Activated naive CD4-positive, alpha-beta T cell treated with Interleukin-2 at 50 U/mL for 16 hours (primary cell): ENCODE results near the gene EPB41L4A.

Source experiments
- DNase-seq: peaks from one replicate; pipeline ENCODE4 v3.0.0-alpha.2; 2020

The EPB41L4A gene

DNA sequence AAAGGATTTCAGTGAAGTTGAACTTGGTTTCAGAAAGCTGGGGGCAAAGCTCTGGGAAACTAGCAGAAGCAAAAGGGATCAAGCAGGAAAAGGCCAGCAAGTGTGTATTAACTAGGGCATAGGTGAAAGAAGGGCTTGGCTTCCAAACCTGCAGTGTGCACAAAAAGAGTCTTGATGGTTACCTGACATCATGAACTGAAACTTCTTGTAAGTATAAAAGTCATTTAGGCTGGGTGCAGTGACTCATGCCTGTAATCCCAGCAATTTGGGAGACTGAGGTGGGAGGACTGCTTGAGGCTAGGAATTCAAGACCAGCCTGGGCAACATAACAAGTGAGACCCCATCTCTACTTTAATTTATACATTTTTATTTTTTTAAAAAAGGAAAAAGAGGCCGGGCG, 216.4 kb downstream of the EPB41L4A start:
- no peak for DNase-seq

DNA sequence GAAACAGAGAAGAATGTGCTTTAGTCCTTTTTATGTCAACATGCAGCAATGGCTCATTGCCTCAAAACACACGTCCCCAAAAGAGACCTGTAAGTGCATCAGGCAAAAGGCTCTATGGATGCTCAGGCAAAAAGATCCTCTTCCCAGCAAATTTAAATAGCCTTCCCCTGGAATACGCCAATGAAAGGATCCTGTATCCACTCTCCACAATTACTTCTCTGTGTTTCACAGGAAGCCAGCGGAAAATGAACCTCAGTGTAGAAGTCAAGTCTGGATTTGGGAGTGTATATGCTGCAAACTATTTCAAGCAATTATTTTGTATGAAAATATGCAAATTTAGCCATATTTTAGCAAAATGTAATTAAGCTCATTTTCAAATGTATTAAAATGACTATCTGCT, 217.9 kb downstream of the EPB41L4A start:
- DNase-seq, result no peak

GRCh38 chr5:112200131-112200530, 218.9 kb downstream of the EPB41L4A start:
- no peak for DNase-seq

GRCh38 chr5:112196584-112196983, 222.5 kb downstream of the EPB41L4A start:
- DNase-seq, result no peak

- DNase-seq, result no peak
Observed at GRCh38 chr5:112195924-112196323, 223.2 kb downstream of the EPB41L4A start.

- DNase-seq, result no peak
Observed at GRCh38 chr5:112192866-112193265, 226.2 kb downstream of the EPB41L4A start.

GRCh38 chr5:112192072-112192471, 227.0 kb downstream of the EPB41L4A start:
- DNase-seq, result no peak

GRCh38 chr5:112189391-112189790, 229.7 kb downstream of the EPB41L4A start:
- DNase-seq, result no peak

DNA sequence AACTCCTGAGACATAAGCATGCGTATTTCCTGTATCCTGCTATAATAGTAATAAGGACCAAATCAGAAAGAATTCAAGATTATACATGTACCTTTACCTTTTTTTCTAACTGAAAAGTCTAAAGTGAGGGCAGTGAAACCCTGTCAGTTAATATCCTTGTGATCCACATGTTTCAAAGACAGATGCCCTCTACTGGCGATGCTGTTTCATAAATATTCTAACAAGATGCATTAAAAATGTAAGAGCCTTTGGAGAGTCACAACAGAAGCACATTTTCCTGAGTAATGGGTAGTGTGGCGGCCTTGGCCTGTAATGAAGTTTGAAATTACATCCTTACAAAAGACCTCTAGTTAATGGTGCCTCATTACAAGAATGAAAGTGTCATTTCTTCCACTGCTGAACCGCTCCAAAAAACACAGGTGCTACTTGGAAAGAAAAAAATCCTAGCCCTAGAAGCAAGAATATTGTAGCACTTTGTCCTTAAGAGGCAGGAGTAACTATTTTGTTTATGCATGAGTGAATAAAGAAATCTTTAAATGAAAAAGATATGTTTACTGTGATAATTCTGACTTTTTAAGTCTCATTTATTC, 232.6 kb downstream of the EPB41L4A start:
- DNase-seq, result no peak

DNA sequence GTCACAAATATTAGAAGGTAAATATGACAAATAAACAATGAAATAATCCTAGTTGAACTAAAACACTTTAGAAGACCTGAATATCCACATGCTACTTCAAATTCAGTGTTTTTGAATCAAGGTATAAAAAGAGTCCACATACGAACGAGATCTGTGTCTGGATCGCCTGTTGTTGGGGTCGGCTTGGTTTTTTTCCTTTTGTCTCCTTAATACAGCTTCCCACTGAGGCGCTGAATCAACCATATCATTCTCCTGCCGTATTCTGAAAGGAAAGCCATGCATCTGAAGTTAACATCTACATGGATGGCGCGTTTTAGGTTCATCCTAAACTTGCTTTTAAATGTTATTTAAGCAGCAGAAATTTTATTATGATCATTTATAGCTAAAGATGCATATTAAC, 235.2 kb downstream of the EPB41L4A start:
- no peak for DNase-seq

DNA sequence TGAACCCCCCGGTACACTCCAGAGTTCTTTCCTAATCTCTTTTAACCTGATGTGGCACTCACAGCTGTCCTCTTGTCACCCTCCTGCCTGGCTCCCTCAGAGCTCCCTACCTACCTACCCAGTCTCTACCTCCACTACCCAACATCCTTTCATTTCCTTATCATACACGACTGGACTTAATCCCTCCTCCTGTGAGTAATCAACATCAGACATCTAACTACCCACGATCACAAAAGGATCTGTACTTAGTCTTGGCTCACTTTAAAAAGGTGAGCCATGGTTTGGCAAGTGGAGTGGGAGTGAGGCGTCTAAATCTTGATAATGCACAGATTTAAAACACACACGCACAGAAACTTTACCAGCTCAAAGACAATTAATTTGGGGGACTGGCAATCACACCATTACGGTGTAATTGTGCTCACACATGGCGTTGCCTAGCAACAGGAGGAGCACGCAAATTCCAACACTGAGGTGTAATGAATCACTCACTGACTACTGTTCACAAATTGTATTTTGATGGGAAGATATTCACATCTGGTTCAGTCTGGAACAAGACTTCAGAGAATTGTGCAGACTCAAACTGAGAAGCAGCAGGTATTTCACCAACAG, 235.9 kb downstream of the EPB41L4A start:
- DNase-seq, result no peak

GRCh38 chr5:112179290-112179689, 239.8 kb downstream of the EPB41L4A start:
- DNase-seq, result no peak

GRCh38 chr5:112174959-112175594, 244.0 kb downstream of the EPB41L4A start:
- DNase-seq, result peak; percentile 15

GRCh38 chr5:112165897-112166737, 253.0 kb downstream of the EPB41L4A start:
- no peak for DNase-seq

GRCh38 chr5:112165399-112165798, 253.7 kb downstream of the EPB41L4A start:
- no peak for DNase-seq

DNA sequence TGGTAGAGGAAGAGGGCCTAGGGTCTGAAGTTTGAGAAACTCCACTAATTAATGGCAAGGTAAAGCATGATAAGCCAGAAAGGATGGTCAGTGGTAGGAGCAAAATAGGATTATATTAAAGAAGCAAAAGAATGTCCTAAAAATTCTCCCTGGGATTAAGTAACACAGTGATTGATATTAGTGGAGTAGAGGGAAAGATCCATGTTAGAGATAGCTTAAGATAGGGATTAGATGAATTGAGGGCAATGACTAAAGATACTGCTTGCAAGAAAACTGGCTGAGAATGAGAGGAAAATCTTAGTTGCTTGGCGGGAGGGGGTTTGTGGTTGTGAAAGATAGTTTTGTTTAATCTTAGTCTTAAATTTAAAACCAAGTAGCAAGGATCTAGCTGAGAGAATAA, 255.6 kb downstream of the EPB41L4A start:
- DNase-seq, result no peak

DNA sequence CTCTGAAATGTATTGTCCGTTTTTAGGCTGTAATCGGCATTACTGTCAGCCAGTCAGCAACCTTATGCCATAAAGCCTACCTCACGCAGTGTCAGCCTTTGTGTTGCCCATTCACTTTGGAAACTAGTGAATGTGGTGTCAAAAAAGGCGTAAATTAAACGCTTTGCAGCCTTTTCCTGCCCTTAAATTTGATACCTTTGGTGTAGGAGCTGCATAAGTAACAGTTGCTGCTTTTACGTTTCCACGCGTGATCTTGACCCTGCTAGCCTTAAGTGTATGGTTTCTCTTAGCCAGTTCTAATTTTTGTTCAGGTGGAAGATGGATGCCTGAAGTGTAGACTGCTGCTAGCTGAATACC, 257.7 kb downstream of the EPB41L4A start:
- no peak for DNase-seq

- peak; percentile 94 for DNase-seq
Observed at GRCh38 chr5:112160652-112161391, 258.3 kb downstream of the EPB41L4A start.

DNA sequence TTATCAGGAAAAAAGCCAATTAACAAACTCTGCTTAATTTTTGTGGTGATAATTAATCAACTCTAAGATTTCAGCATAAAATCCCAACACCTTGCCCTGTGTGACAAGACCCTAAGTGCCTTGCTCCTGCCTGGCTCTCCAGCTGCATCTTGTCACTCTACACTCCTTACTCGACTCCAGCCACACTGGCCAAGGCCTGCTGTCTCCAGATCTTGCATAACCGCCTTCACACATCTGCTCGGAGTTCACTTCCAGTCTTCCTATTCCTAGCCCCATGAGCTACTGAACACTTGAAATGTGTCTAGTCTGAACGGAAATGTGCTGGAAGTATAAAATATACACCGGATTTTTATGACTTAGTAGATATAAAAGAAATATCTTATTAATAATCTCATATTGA, 259.6 kb downstream of the EPB41L4A start:
- DNase-seq, result no peak

GRCh38 chr5:112156211-112156610, 262.9 kb downstream of the EPB41L4A start:
- no peak for DNase-seq

- DNase-seq, result no peak
Observed at GRCh38 chr5:112154940-112155686, 264.0 kb downstream of the EPB41L4A start.

DNA sequence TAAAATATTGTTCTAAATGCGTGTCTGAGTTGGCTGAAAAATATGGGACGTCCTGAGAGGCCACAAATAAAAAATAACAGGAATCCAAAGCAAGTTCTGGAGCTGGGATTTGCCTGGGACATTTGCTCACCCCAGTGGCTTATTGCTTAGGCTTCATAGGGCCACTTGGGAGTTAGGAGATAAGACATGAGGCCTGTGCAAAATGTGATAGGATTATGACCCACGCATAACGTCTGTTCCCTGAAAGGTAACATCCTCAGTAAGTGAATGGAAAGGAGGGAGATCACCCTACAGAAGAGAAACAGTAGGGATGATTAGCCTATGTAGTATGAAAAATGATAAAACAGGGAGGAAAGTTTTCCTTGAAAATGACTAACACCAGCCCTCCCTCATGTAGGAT, 269.4 kb downstream of the EPB41L4A start:
- no peak for DNase-seq
